HepG2 (cell line): Measurements from ENCODE around the gene RUVBL2. TPM values are rescaled to one million over a fixed set of nuclear protein-coding genes. Genes with fewer than 3 reads are reported as not detected.
"Not testable (repeated sequence)": the region's sequence is repeated elsewhere in the genome, so short reads cannot be mapped to it uniquely, and the experiment has no call there.

Experiments
- ATAC-seq: fragments of 200-7000 bp; cut with Tn5 transposase; 3 replicates; pipeline ENCODE4 v1.9.1; 2020; ENCODE audit warnings: mild to moderate bottlenecking, moderate library complexity
- BruUV-seq: library from RNA; stranded (reverse); fragments of 400-500 nt; replicated peaks from 2 replicates; lab custom pipeline; 2021; lab: Mats Ljungman, UMichigan
- CTCF ChIA-PET: fragments of 300-600 bp; formaldehyde crosslinking; extraction: SDS; loops from one replicate; lab custom pipeline; 2021; ENCODE audit warnings: low total read pairs, inconsistent platforms, low intra/inter-chr PET ratio; lab: Yijun Ruan, JAX
- POLR2A ChIA-PET: fragments of 350-600 bp; sonication (Branson Sonifier 250); formaldehyde crosslinking; loops from one replicate; lab custom pipeline; 2020; ENCODE audit warnings: antibody characterized with exemption, inconsistent platforms; lab: Yijun Ruan, JAX
- DNase-seq: peaks from one replicate; pipeline ENCODE4 v3.0.0-alpha.2; 2015; ENCODE audit warnings: low spot score
- FAIRE-seq: peaks from 3 replicates; lab custom pipeline; 2011; peaks lifted over from hg19 to GRCh38; lab: Jason Lieb, UNC
- H2AFZ ChIP-seq: one replicate; pipeline ENCODE4 v1.6.1; 2011; ENCODE audit warnings: low read length, inconsistent platforms
- H3K27ac ChIP-seq: fragments of 300-600 bp; 3 replicates; pipeline ENCODE4 v1.8.0; 2011; ENCODE audit warnings: mixed run types, mild to moderate bottlenecking, mixed read lengths, low read length, inconsistent platforms; ENCODE audit not compliant: insufficient read depth; ENCODE audit errors: extremely low read length
- H3K27me3 ChIP-seq, 2 experiments: fragments of 200-600 bp in 1 of 2; 2 replicates in 1 of 2; 3 replicates in 1 of 2; pipeline versions ENCODE4 v1.6.0 to v1.8.0; 2011; ENCODE audit warnings: low read length in 2 of 2, mild to moderate bottlenecking in 2 of 2, moderate library complexity in 2 of 2, inconsistent platforms in 1 of 2; ENCODE audit not compliant: insufficient read depth in 2 of 2, control insufficient read depth in 1 of 2
- H3K36me3 ChIP-seq, 2 experiments: fragments of 200-600 bp in 1 of 2; replicated peaks in 1 of 2; 2 replicates in 1 of 2; 3 replicates in 1 of 2; pipeline versions ENCODE4 v1.5.1 to v1.8.0; 2011; ENCODE audit warnings: low read length in 2 of 2, inconsistent platforms in 1 of 2; ENCODE audit not compliant: insufficient read depth in 2 of 2, control insufficient read depth in 1 of 2
- H3K4me1 ChIP-seq: 2 replicates; pipeline ENCODE4 v1.5.1; 2012; ENCODE audit warnings: low read length, inconsistent platforms; ENCODE audit not compliant: insufficient read depth
- H3K4me2 ChIP-seq: 2 replicates; pipeline ENCODE4 v1.6.0; 2011; ENCODE audit warnings: low read depth, low read length, inconsistent platforms
- H3K4me3 ChIP-seq, 3 experiments: fragments of 200-600 bp in 1 of 3; sonication (generic), shearing (Covaris generic) in 1 of 3; replicated peaks in 1 of 3; 2 replicates each; pipeline ENCODE4 v1.5.1; 2011 to 2016; ENCODE audit warnings: low read length in 3 of 3, inconsistent platforms in 2 of 3, low read depth in 2 of 3, mild to moderate bottlenecking in 2 of 3, control low read depth in 1 of 3, mixed read lengths in 1 of 3; ENCODE audit not compliant: insufficient read depth in 1 of 3
- H3K79me2 ChIP-seq: one replicate; pipeline ENCODE4 v1.6.1; 2011; ENCODE audit warnings: low read length, inconsistent platforms; ENCODE audit not compliant: insufficient read depth
- H3K9ac ChIP-seq: 2 replicates; pipeline ENCODE4 v1.6.0; 2011; ENCODE audit warnings: mild to moderate bottlenecking, low read depth, low read length, inconsistent platforms; ENCODE audit not compliant: insufficient read depth
- H3K9me3 ChIP-seq: 2 replicates; pipeline ENCODE4 v1.5.1; 2012; ENCODE audit warnings: mild to moderate bottlenecking, low read length
- H4K20me1 ChIP-seq: 2 replicates; pipeline ENCODE4 v1.6.0; 2011; ENCODE audit warnings: inconsistent platforms, mild to moderate bottlenecking, low read length, moderate library complexity; ENCODE audit not compliant: insufficient read depth
- WGBS: methylation state at CpG from one replicate; pipeline ENCODE4 v1.1.6; 2017; ENCODE audit warnings: low lambda C conversion rate; 5-methylcytosine and 5-hydroxymethylcytosine counted together
- in situ Hi-C: cut with HindIII; loops from 2 replicates; pipeline ENCODE4 v1.10.0; 2017; ENCODE audit warnings: low pct_unique_long_range_greater_than_20kb; ENCODE audit not compliant: extremely low pct_ligation_motif_present
- intact Hi-C: fragments of 100-400 bp; cut with micrococcal nuclease; formaldehyde crosslinking; loops from one replicate; pipeline ENCODE4 v1.10.0; 2022; ENCODE audit not compliant: unreplicated experiment
- polyA plus RNA-seq, 8 experiments: library from polyadenylated mRNA; depleted of rRNA in 3 of 8; stranded (reverse) in 7 of 8; unstranded in 1 of 8; fragments of >200 nt; fragmentation: Illumina TruSeq in 4 of 8; extraction: Trizol in 4 of 8; gene quantifications; 2 replicates each; pipeline versions ENCODE4 v1.2.1 to v1.2.3, GENCODE V29; 2011 to 2016; ENCODE audit warnings: low read depth in 4 of 8, missing spikeins in 1 of 8, mixed read lengths in 1 of 8; ENCODE audit not compliant: insufficient read depth in 1 of 8
- total RNA-seq, 5 experiments: library from RNA; depleted of rRNA; stranded (reverse); fragments of >200 nt; fragmentation: Illumina TruSeq; extraction: Trizol; gene quantifications; 2 replicates each; pipeline ENCODE4 v1.2.3, GENCODE V29; 2016; ENCODE audit warnings: low read depth in 1 of 5

RUVBL2 gene
- total and polyA plus RNA-seq, 2 of the 13 experiments (the other 11 are each of a cell fraction or from before 2014, with no cell fraction given): 120 to 122 TPM

DNA sequence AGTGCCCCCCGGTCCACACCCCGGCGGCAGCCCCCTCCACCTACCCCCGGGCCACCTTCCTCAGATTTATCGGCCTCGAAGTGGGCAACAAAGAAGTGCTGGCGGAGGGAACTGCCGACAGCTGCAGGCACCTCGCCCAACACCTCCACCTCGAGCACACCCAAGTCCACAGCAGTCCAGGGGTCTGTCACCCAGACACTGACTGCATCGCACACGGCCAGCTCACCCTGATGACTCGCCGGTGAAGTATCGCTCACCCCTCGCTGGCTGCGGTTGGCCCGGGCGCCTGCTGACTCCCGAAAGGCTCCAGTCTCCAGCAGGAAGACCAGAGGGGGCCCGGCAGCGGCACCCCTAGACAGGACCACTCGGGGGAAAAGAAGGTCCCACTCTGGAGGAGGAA lies 31.9 kb downstream of the RUVBL2 start:
- H3K36me3 ChIP-seq, BruUV-seq, H3K4me2 ChIP-seq, FAIRE-seq, intact Hi-C loops, H2AFZ ChIP-seq, H3K9ac ChIP-seq, POLR2A ChIA-PET, ATAC-seq, DNase-seq, H3K79me2 ChIP-seq, H3K9me3 ChIP-seq, H4K20me1 ChIP-seq, H3K27ac ChIP-seq, H3K4me3 ChIP-seq, CTCF ChIA-PET, in situ Hi-C loops: not testable (repeated sequence)
- 22% methylated on average over 17 of the region's 23 CpGs for WGBS
- Histone ChIP-seq H3K27me3 (peaks cover 0 to 16% of the 10 kb centered on the region in 2 experiments; a peak in 3 of 5 replicates), H3K4me1 (peaks cover 10% of the 10 kb centered on the region; the same call in 1 of the 2 replicates)

DNA sequence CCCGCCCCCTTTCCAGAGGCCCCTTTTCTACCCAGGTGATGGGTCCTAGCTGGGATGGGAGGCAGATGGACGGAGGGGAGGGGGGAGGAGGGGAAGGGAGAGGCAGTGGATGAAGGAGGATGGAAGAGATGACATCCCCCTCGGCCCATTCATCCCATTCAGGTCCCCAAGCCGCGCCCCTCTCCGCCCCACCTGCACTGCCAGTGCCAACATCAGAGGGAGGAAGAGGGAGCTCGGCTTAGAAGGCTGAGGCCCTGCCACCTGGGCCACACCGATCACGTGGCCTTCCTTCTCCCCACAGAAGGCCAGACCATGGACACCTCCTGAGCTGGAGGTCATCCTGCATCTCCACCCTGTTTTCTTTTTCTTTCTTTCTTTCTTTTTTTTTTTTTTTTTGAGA lies 35.0 kb downstream of the RUVBL2 start:
- FAIRE-seq, H4K20me1 ChIP-seq, POLR2A ChIA-PET, H3K9me3 ChIP-seq, H3K4me3 ChIP-seq, intact Hi-C loops, DNase-seq, H3K79me2 ChIP-seq, in situ Hi-C loops, BruUV-seq, ATAC-seq, H3K9ac ChIP-seq, H3K4me1 ChIP-seq, H3K4me2 ChIP-seq, H3K27ac ChIP-seq, H3K27me3 ChIP-seq, CTCF ChIA-PET, H2AFZ ChIP-seq, H3K36me3 ChIP-seq: not testable (repeated sequence)
- 28% methylated on average over 6 of the region's 9 CpGs for WGBS

DNA sequence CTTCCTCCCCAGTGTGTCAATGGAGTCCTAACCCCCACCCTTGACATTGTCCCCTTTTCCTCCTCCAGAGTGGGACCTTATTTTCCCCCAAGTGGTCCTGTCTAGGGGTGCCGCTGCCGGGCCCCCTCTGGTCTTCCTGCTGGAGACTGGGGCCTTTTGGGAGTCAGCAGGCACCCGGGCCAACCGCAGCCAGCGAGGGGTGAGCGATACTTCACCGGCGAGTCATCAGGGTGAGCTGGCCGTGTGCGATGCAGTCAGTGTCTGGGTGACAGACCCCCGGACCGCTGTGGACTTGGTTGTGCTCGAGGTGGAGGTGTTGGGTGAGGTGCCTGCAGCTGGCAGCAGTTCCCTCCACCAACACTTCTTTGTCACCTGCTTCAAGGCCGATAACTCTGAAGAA lies 36.1 kb downstream of the RUVBL2 start:
- intact Hi-C loops, H2AFZ ChIP-seq, H3K36me3 ChIP-seq, in situ Hi-C loops, BruUV-seq, DNase-seq, H3K4me2 ChIP-seq, H4K20me1 ChIP-seq, H3K4me1 ChIP-seq, CTCF ChIA-PET, H3K9ac ChIP-seq, H3K4me3 ChIP-seq, ATAC-seq, H3K27me3 ChIP-seq, FAIRE-seq, H3K79me2 ChIP-seq, POLR2A ChIA-PET, H3K27ac ChIP-seq, H3K9me3 ChIP-seq: not testable (repeated sequence)
- 14% methylated on average over 2 of the region's 14 CpGs for WGBS

DNA sequence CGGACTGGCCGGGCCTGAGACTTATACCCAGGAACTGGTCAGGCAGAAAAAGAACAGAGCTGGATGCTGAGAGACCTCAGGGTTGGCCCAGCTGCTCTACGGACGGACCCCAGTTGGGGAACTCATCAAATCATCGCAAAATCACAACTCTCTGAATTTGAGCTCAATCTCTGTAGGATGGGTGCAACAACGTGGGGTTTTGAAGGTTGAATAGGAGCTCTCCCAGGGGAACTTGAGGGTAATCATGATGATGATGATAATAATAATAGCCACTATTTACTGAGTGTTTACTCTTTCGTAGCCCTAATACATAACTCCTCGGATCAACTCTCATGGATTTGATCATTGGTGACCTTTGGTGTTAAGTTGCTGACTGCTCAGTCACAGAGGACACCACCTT lies 36.6 kb downstream of the RUVBL2 start:
- POLR2A ChIA-PET, DNase-seq, H3K27me3 ChIP-seq, CTCF ChIA-PET, intact Hi-C loops, H3K79me2 ChIP-seq, H3K4me3 ChIP-seq, H3K4me1 ChIP-seq, H3K4me2 ChIP-seq, FAIRE-seq, H3K27ac ChIP-seq, BruUV-seq, H3K9me3 ChIP-seq, in situ Hi-C loops, H2AFZ ChIP-seq, ATAC-seq, H3K9ac ChIP-seq, H4K20me1 ChIP-seq, H3K36me3 ChIP-seq: not testable (repeated sequence)
- WGBS: 45% methylated on average over 4 of the region's 8 CpGs
